GM18526 (cell line): Measurements from ENCODE around the gene S100A1.

Source experiments
- POLR2A ChIP-seq: IDR thresholded peaks from 3 replicates; pipeline ENCODE4 v1.6.1; 2011; ENCODE audit not compliant: insufficient read length; ENCODE audit errors: extremely low read depth

The S100A1 gene

DNA sequence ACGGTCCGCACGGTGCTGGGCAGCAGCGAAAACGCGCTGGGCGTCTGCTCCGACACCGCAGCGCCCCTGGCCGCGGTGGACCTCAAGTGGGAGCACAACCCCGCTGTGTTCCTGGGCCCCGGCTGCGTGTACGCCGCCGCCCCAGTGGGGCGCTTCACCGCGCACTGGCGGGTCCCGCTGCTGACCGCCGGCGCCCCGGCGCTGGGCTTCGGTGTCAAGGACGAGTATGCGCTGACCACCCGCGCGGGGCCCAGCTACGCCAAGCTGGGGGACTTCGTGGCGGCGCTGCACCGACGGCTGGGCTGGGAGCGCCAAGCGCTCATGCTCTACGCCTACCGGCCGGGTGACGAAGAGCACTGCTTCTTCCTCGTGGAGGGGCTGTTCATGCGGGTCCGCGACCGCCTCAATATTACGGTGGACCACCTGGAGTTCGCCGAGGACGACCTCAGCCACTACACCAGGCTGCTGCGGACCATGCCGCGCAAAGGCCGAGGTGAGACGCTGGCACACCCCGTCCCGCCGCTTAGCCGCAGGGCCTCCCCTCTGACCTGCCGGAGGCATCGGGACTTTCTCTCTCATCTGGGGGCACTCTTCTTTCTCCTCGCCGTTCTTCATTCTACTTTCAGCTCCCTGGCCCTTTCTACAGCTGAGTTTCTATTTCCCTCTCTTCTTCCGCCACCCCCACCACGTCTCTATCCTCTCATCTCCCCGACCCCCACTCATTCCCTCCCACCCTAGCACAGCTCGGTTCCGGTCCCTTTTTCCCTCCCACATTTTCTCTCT lies 51.3 kb downstream of the S100A1 start:
- no peak for TF ChIP-seq POLR2A

DNA sequence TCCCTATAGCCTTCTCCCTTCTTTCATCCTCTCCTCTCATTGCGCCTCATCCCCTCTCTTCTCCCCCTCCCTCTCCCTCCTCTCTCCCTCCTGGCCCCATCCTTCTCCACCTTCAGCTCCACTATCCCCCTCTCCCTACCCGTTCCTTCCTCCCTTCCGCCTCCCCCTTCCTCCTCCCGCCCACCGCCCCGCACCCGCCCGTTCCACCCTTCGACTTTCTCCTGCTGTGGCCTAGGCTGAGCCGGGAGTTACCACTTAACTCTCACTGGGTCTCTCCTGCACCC lies 51.8 kb downstream of the S100A1 start:
- TF ChIP-seq POLR2A, result no peak
